Endometrium (tissue), 2 donors: ENCODE results near the gene ITGB5.
"Not testable (repeated sequence)": the region's sequence is repeated elsewhere in the genome, so short reads cannot be mapped to it uniquely, and the experiment has no call there.

Experiments
- FAIRE-seq: peaks from 2 replicates; lab custom pipeline; 2012; peaks lifted over from hg19 to GRCh38; lab: Jason Lieb, UNC
- donor health status: control.
- donor health status: control.

Gene ITGB5

GRCh38 chr3:124814620-124815421 is 72.3 kb downstream of the ITGB5 start:
- no peak for FAIRE-seq

GRCh38 chr3:124813541-124813940 is 73.6 kb downstream of the ITGB5 start:
- FAIRE-seq: no peak

- peak; percentile 97 for FAIRE-seq
Measured at GRCh38 chr3:124812291-124813265, 74.6 kb downstream of the ITGB5 start.

GRCh38 chr3:124811436-124811835 is 75.7 kb downstream of the ITGB5 start:
- no peak for FAIRE-seq

GRCh38 chr3:124810970-124811369 is 76.2 kb downstream of the ITGB5 start:
- FAIRE-seq: no peak

GRCh38 chr3:124809039-124809438 is 78.1 kb downstream of the ITGB5 start:
- no peak for FAIRE-seq

GRCh38 chr3:124805671-124806070 is 81.5 kb downstream of the ITGB5 start:
- FAIRE-seq: no peak

- no peak for FAIRE-seq
Measured at GRCh38 chr3:124804875-124805274, 82.3 kb downstream of the ITGB5 start.

- FAIRE-seq: no peak
Measured at GRCh38 chr3:124802702-124803101, 84.5 kb downstream of the ITGB5 start.

- FAIRE-seq: no peak
Measured at GRCh38 chr3:124802061-124802698, 85.0 kb downstream of the ITGB5 start.

GRCh38 chr3:124800511-124801258 is 86.5 kb downstream of the ITGB5 start:
- peak; percentile 21 for FAIRE-seq

- FAIRE-seq: no peak
Measured at GRCh38 chr3:124800076-124800475, 87.1 kb downstream of the ITGB5 start.

GRCh38 chr3:124799676-124800075 is 87.5 kb downstream of the ITGB5 start:
- no peak for FAIRE-seq

- no peak for FAIRE-seq
Measured at GRCh38 chr3:124797426-124797945, 89.7 kb downstream of the ITGB5 start.

- FAIRE-seq: no peak
Measured at GRCh38 chr3:124796477-124796876, 90.7 kb downstream of the ITGB5 start.

- FAIRE-seq: no peak
Measured at GRCh38 chr3:124793054-124793739, 94.0 kb downstream of the ITGB5 start.

- no peak for FAIRE-seq
Measured at GRCh38 chr3:124792341-124793040, 94.7 kb downstream of the ITGB5 start.

- no peak for FAIRE-seq
Measured at GRCh38 chr3:124791639-124792151, 95.5 kb downstream of the ITGB5 start.

GRCh38 chr3:124791142-124791541 is 96.0 kb downstream of the ITGB5 start:
- no peak for FAIRE-seq

GRCh38 chr3:124789103-124789502 is 98.1 kb downstream of the ITGB5 start:
- not testable (repeated sequence) for FAIRE-seq
